HG03354 (cell line): ENCODE results near the gene SCAP.
"Not testable (repeated sequence)": the region's sequence is repeated elsewhere in the genome, so short reads cannot be mapped to it uniquely, and the experiment has no call there.

ENCODE experiments used
- ATAC-seq: cut with Tn5 transposase; IDR thresholded peaks from one replicate; pipeline ENCODE4 v1.9.1; 2021; ENCODE audit warnings: mild to moderate bottlenecking; ENCODE audit not compliant: unreplicated experiment, poor library complexity, severe bottlenecking

The SCAP gene

DNA sequence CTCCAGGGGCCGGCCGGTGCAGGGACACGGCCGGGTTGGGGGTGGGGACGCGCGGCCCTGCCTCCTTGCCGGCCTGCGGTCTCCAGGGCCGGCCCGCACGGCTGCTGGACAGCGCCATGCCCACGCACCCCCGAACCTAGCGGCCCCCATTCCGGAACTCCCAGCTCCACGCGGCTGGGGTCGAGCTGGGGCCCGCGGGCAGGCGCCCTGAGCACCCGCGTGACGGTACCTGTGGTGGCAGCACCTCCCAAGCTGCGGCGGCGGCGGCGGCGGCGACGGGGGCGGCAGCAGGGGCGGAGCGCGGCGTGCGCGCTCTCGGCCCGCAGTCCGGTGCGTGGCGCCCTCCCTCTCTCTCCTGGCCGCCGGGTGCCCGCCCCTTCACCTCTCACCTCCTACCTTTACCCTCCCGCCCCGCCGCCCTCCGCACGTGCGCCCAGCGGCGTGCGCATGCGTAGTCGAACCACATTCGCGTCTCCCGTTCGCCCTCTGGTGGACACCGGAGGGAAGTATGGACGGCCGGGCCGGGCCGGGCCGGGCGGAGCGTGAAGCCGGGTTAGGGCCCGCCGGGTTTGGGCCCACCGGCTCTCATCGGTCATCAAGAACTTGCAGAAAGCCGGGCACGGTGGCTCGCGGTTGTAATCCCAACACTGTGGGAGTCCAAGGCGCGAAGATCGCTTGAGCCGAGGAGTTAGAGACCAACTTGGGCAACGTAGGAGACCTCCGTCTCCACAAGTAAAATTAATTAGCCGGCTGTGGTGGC, at the start of gene SCAP:
SCAP (minus strand) TSS at position 372 of the 760 bp plus-strand sequence. CDS start 32,948 bp downstream, outside the sequence.
- ATAC-seq: peak; percentile 94

DNA sequence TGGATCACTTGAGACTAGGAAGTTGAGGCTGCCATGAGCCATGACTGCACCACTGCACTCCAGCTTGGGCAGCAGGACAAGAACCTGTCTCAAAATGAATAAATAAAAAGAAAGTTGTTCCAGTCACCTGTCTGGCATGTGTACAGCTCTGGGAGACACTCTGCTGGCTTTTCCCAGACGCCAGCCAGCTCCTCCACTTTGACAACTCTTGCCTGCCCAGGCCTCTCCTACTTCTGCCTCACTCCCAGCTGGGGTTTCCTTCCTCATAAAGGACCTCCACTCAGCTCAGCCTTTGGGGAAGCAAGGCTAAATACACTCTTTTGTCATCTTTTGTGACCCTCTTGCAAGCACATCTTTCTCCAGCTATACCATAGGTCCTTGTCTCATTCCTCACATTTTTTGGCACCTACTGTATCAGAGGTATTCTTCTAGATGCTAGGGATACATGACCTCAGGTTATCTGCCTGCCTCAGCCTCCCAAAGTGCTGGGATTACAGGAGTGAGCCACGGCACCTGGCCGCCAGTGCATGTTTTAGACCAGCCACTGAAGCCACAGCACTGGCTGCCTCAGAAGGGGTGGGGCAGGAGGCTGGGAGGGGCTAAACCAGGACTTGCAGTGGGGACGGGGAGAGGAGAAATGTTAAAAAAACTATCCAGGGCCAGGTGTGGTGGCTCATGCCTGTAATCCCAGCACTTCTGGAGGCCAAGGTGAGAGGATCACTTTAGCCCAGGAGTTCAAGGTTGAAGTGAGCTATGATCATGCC, 47.8 kb upstream of the SCAP start:
- no peak for ATAC-seq

- ATAC-seq: peak; percentile 59
Observed at GRCh38 chr3:47522082-47522987, 46.6 kb upstream of the SCAP start.

GRCh38 chr3:47520756-47521155, 45.0 kb upstream of the SCAP start:
- ATAC-seq: no peak

GRCh38 chr3:47517937-47518336, 42.2 kb upstream of the SCAP start:
- ATAC-seq: no peak

DNA sequence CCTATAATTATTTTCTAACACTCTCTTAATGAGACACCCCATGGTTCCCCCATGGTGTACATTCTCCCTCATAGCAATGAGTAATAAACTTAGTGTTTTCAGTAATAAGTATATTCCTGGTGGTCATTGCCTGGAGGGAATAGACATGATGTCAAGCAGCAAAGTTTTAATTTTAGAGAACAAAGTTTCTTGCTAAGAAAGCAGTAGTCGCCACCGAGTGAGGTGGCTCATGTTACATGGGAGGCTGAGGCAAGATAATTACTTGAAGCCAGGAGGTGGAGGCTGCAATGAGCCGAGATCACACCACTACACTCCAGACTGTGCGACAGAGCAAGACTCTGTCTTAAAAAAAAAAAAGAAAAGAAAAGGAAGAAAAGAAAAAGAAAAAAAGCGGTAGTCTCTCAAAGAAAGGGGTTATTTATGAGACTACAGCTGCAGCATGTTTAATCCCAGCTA, 40.2 kb upstream of the SCAP start:
- ATAC-seq: no peak

DNA sequence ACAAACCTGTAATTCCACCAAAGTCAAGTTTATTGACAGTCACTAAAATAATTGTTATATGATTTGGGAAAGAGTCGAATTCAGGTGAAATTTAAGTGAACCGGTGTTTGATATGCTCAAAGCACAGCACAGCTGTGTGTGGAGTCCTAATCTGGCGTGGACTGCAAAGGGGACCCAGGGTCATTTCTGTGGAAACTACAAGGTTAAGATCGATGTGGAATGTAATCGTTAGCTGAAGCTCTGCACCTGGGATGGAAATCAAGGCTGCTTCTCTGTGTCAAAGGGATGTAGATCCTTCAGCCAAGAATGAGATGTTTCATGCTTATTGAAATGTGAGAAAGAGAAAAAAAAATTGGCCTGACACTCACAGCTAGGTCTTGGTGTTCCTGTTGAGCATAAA, 39.4 kb upstream of the SCAP start:
- ATAC-seq: no peak

- peak; percentile 95 for ATAC-seq
Observed at GRCh38 chr3:47513125-47513929, 37.6 kb upstream of the SCAP start, which contains the start of gene ELP6. Gene ELP6 (minus strand): TSS chr3:47513712. CDS start chr3:47513590, 122 bp downstream.

DNA sequence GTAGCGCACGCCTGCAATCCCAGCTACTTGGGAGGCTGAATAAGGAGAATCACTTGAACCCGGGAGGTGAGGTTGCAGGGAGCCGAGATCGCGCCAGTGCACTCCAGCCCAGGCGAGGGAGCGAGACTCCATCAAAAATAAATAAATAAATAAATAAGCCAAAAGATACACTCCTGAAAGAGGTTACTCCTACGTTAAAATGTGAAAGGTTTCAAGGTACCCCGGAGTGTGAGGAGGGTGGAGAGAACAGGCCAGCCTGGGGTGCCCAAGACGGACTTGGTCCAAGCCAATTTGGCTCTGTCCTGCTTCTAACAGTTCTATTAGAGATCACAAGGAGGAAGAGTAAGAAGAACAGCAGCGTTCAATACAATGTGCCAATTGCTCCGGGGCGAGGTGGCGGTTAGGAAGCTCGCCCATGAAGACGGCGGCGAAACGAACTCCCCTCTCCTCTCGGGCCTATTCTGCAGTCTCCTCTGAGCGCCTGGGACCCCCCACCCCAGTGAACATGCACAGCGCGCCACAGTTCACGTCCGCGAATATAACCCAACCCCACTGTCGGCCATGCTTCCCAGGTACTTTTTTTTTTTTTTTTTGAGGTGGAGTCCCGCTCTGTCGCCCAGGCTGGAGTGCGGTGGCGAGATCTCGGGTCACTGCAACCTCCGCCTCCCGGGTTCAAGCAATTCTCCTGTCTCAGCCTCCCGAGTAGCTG, 36.8 kb upstream of the SCAP start:
- no peak for ATAC-seq

- ATAC-seq: not testable (repeated sequence)
Observed at GRCh38 chr3:47505267-47505666, 29.5 kb upstream of the SCAP start.

- no peak for ATAC-seq
Observed at GRCh38 chr3:47504113-47504512, 28.4 kb upstream of the SCAP start.

- no peak for ATAC-seq
Observed at GRCh38 chr3:47503033-47503432, 27.3 kb upstream of the SCAP start.

GRCh38 chr3:47496892-47497291, 21.2 kb upstream of the SCAP start:
- ATAC-seq: no peak

GRCh38 chr3:47495886-47496285, 20.1 kb upstream of the SCAP start:
- no peak for ATAC-seq

- no peak for ATAC-seq
Observed at GRCh38 chr3:47495111-47495510, 19.4 kb upstream of the SCAP start.

GRCh38 chr3:47491777-47492176, 16.0 kb upstream of the SCAP start:
- ATAC-seq: no peak

GRCh38 chr3:47491186-47491585, 15.4 kb upstream of the SCAP start:
- no peak for ATAC-seq

- no peak for ATAC-seq
Observed at GRCh38 chr3:47487265-47487664, 11.5 kb upstream of the SCAP start.

- ATAC-seq: no peak
Observed at GRCh38 chr3:47485812-47486211, 10.1 kb upstream of the SCAP start.
